OCI-LY7 (cell line): ENCODE measurements around the gene EMSY. TPM values are rescaled to one million over a fixed set of nuclear protein-coding genes. Genes with fewer than 3 reads are reported as not detected.

Experiments
- BruUV-seq: library from RNA; stranded (reverse); fragments of 400-500 nt; replicated peaks from 2 replicates; lab custom pipeline; 2021; lab: Mats Ljungman, UMichigan
- CTCF ChIA-PET: fragments of 300-600 bp; sonication (Branson Sonifier 250); formaldehyde crosslinking; loops from one replicate; lab custom pipeline; 2022; ENCODE audit warnings: antibody characterized with exemption; ENCODE audit not compliant: unreplicated experiment; lab: Charles Lee
- POLR2A ChIA-PET: fragments of 300-600 bp; sonication (Branson Sonifier 250); formaldehyde crosslinking; loops from one replicate; lab custom pipeline; 2022; ENCODE audit warnings: antibody characterized with exemption; lab: Charles Lee
- DNase-seq: peaks from one replicate; pipeline ENCODE4 v3.0.0-alpha.2; 2015; ENCODE audit warnings: low spot score
- H2AFZ ChIP-seq: fragments of 200-600 bp; sonication (generic), shearing (Covaris generic); 2 replicates; pipeline ENCODE4 v1.6.1; 2014; ENCODE audit warnings: mild to moderate bottlenecking, antibody characterized with exemption, low read length, moderate library complexity
- H3K27ac ChIP-seq: fragments of 200-600 bp; sonication (generic); 2 replicates; pipeline ENCODE4 v1.5.1; 2014; ENCODE audit warnings: mixed run types, low read depth, mild to moderate bottlenecking, moderate library complexity, low read length, inconsistent platforms; ENCODE audit not compliant: poor library complexity, severe bottlenecking
- H3K36me3 ChIP-seq: fragments of 200-600 bp; sonication (generic); 2 replicates; pipeline ENCODE4 v1.6.1; 2014; ENCODE audit warnings: mild to moderate bottlenecking, antibody characterized with exemption, low read length, moderate library complexity, mixed read lengths; ENCODE audit not compliant: insufficient read depth
- H3K4me1 ChIP-seq: fragments of 200-600 bp; sonication (generic); 2 replicates; pipeline ENCODE4 v1.5.1; 2014; ENCODE audit warnings: mild to moderate bottlenecking, low read length; ENCODE audit not compliant: insufficient read depth, poor library complexity, severe bottlenecking
- H3K4me2 ChIP-seq: fragments of 200-600 bp; sonication (generic); 2 replicates; pipeline ENCODE4 v1.6.1; 2014; ENCODE audit warnings: mild to moderate bottlenecking, low read length
- H3K4me3 ChIP-seq: fragments of 200-600 bp; sonication (generic); 2 replicates; pipeline ENCODE4 v1.5.1; 2014; ENCODE audit warnings: mild to moderate bottlenecking, low read depth, low read length; ENCODE audit not compliant: poor library complexity, severe bottlenecking
- H3K79me2 ChIP-seq: fragments of 200-600 bp; sonication (generic); 2 replicates; pipeline ENCODE4 v1.6.1; 2016; ENCODE audit warnings: low read depth, mild to moderate bottlenecking, low read length, moderate library complexity, mixed read lengths; ENCODE audit not compliant: insufficient read depth
- H3K9me2 ChIP-seq: fragments of 200-600 bp; sonication (generic); 2 replicates; pipeline ENCODE4 v1.6.1; 2016; ENCODE audit warnings: mild to moderate bottlenecking, low read length, mixed read lengths; ENCODE audit not compliant: insufficient read depth
- H3K9me3 ChIP-seq: fragments of 200-600 bp; sonication (generic); 2 replicates; pipeline ENCODE4 v1.6.1; 2014; ENCODE audit warnings: mild to moderate bottlenecking, mixed run types, low read length, mixed read lengths
- H4K20me1 ChIP-seq: fragments of 200-600 bp; sonication (generic); 2 replicates; pipeline ENCODE4 v1.6.1; 2014; ENCODE audit warnings: mild to moderate bottlenecking, antibody characterized with exemption, low read length, moderate library complexity, mixed read lengths; ENCODE audit not compliant: insufficient read depth
- EZH2phosphoT487 ChIP-seq: fragments of 200-600 bp; sonication (generic); IDR thresholded peaks from 2 replicates; pipeline ENCODE4 v1.6.1; 2018; ENCODE audit warnings: low read depth, borderline replicate concordance, mild to moderate bottlenecking, mixed run types, antibody characterized with exemption, low read length, moderate library complexity, mixed read lengths
- intact Hi-C: fragments of 100-400 bp; cut with micrococcal nuclease; formaldehyde crosslinking; loops from one replicate; pipeline ENCODE4 v1.10.0; 2022; ENCODE audit not compliant: unreplicated experiment
- total RNA-seq, 2 experiments: library from RNA; depleted of rRNA in 1 of 2; stranded (reverse); fragments of >200 nt in 1 of 2; shearing (Covaris generic) in 1 of 2; gene quantifications; 2 replicates each; pipeline ENCODE4 v1.2.3, GENCODE V29; 2014 to 2022
- TF ChIP-seq, protein P1 (sequence below): fragments of 200-600 bp; sonication (generic); conservative IDR thresholded peaks from 2 replicates; pipeline ENCODE4 v1.5.1; 2014; ENCODE audit warnings: mild to moderate bottlenecking, antibody characterized with exemption, low read length, moderate library complexity, mixed read lengths

Gene EMSY
- total RNA-seq, 2 experiments from 2014 or later, result 26.3 to 29.8 TPM

DNA sequence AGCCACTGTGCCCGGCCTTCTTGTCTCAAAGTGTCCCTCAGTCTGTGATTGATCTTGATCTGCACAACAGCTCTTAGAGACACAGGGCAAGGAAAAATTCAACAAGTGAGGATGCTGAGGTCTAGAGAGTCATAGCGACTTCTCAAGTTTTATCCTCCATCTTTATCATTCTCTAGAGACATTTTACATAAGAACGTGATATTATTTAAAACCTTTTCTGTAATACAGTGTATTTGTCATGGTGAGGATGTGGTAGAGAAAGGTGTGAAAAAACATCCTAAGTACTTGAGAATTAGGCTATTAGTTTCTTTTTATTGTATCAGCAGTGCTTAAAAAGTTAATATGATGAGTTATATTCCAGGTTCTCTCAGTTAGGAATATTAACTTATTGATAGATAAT lies 50.2 kb downstream of the EMSY start:
- DNase-seq, result no peak
- Histone ChIP-seq H2AFZ (no peak overlapping the region), H3K79me2 (no peaks in the 10 kb centered on the region), H3K9me2 (no peaks in the 10 kb centered on the region), H3K36me3 (peaks cover 36% of the 10 kb centered on the region), H3K9me3 (no peaks in the 10 kb centered on the region), H4K20me1 (no peaks in the 10 kb centered on the region), H3K4me3 (no peak overlapping the region), H3K27ac (no peak overlapping the region), H3K4me1 (no peaks in the 10 kb centered on the region), H3K4me2 (no peak overlapping the region)
- intact Hi-C loops, result no loop called here
- no peak for TF ChIP-seq EZH2phosphoT487
- TF ChIP-seq, protein P1, sequence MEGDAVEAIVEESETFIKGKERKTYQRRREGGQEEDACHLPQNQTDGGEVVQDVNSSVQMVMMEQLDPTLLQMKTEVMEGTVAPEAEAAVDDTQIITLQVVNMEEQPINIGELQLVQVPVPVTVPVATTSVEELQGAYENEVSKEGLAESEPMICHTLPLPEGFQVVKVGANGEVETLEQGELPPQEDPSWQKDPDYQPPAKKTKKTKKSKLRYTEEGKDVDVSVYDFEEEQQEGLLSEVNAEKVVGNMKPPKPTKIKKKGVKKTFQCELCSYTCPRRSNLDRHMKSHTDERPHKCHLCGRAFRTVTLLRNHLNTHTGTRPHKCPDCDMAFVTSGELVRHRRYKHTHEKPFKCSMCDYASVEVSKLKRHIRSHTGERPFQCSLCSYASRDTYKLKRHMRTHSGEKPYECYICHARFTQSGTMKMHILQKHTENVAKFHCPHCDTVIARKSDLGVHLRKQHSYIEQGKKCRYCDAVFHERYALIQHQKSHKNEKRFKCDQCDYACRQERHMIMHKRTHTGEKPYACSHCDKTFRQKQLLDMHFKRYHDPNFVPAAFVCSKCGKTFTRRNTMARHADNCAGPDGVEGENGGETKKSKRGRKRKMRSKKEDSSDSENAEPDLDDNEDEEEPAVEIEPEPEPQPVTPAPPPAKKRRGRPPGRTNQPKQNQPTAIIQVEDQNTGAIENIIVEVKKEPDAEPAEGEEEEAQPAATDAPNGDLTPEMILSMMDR, result no peak
- POLR2A ChIA-PET, result no interaction called here
- CTCF ChIA-PET, result no interaction called here
- no TSS peak for BruUV-seq

DNA sequence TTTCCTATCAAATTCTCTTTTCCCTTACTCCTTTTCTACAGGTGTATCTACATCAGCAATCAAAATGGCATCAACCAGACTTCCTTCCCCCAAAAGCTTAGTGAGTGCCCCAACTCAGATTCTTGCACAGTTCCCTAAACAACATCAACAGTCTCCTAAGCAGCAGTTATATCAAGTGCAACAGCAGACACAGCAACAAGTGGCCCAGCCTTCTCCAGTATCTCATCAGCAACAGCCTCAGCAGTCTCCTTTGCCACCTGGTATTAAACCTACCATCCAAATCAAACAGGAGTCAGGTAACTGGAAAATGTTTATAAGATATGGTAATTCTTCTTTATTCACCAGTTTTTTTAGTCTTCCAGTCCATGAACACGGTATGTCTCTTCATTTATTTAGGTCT lies 51.4 kb downstream of the EMSY start:
- ChIA-PET POLR2A (no interaction called here), CTCF (no interaction called here)
- H3K79me2 ChIP-seq, result no peaks in the 10 kb centered on the region
- H3K9me3 ChIP-seq, result 0 out of 2 replicates have a peak, but pooled peaks cover 9% of the 10 kb centered on the region
- no peak overlapping the region for H3K27ac ChIP-seq
- intact Hi-C loops, result no loop called here
- no peak overlapping the region for H2AFZ ChIP-seq
- H4K20me1 ChIP-seq, result no peaks in the 10 kb centered on the region
- no peaks in the 10 kb centered on the region for H3K9me2 ChIP-seq
- no peak for TF ChIP-seq EZH2phosphoT487
- TF ChIP-seq, protein P1, result no peak
- no peak overlapping the region for H3K4me2 ChIP-seq
- peaks cover 47% of the 10 kb centered on the region for H3K36me3 ChIP-seq
- H3K4me3 ChIP-seq, result no peak overlapping the region
- DNase-seq, result no peak
- H3K4me1 ChIP-seq, result no peaks in the 10 kb centered on the region
- no TSS peak for BruUV-seq

DNA sequence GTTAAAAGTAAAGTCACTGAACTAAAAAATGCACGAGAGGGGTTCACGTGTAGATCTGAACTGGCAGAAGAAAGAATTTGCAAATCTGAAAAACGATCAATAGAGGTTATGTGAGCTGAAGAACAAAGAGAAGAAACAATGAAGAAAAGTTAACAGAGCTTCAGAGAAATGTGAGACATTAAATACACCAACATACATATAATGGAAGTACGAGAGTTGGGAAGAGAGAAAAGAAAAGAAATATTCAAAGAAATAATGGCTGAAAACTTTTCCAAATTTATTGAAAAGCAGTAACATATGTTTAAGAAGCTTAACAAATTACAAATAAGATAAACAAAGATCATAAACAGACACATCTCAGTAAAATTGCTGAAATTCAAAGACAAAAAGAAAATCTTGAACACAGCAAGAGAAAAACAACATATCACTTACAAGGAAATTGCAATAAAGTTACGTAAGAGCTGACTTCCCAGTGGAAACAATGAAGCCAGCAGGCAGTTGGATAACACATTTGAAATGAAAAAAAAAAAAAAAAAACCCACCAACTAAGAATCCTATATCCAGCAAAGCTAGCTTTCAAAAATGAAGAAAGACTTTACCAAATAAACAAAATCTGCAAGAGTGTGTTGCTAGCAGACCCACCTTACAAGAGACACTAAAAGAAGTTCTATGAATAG lies 56.8 kb downstream of the EMSY start:
- intact Hi-C loops, result no loop called here

More for the DNA sequence above, 56.8 kb downstream of the EMSY start:
- H3K36me3 ChIP-seq, result peaks cover 37% of the 10 kb centered on the region
- no peak overlapping the region for H3K27ac ChIP-seq
- no peak overlapping the region for H3K4me2 ChIP-seq
- no peaks in the 10 kb centered on the region for H3K79me2 ChIP-seq
- no peaks in the 10 kb centered on the region for H3K4me1 ChIP-seq
- no peak overlapping the region for H3K4me3 ChIP-seq
- POLR2A ChIA-PET, result interaction anchor here (0.8 kb wide), 2 partner anchors 13 to 742 kb away, joined by 4 to 6 read pairs; no protein-coding TSS in a partner anchor
- H4K20me1 ChIP-seq, result no peaks in the 10 kb centered on the region
- no peak for DNase-seq
- BruUV-seq, result no TSS peak
- CTCF ChIA-PET, result no interaction called here
- peaks cover 16% of the 10 kb centered on the region; the same call in 1 of the 2 replicates for H3K9me3 ChIP-seq
- no peaks in the 10 kb centered on the region for H3K9me2 ChIP-seq
- no peak overlapping the region for H2AFZ ChIP-seq
- TF ChIP-seq EZH2phosphoT487, result no peak
- TF ChIP-seq, protein P1, result no peak
